ENCODE measurements around the gene RPS6KA5.

The RPS6KA5 gene

GRCh38 chr14:90890322-90891020, 170.0 kb downstream of the RPS6KA5 start:
- no peak for DNase-seq (ENCODE audit: extremely low read depth, low read depth)
- no peak for TF ChIP-seq CTCF (IDR thresholded peaks at IDR 0.05; ENCODE audit: low read depth, low read length)

- DNase-seq (ENCODE audit: extremely low read depth, low read depth), result no peak
- no peak for TF ChIP-seq CTCF (IDR thresholded peaks at IDR 0.05; ENCODE audit: low read depth, low read length)
These were observed 174.1 kb downstream of the RPS6KA5 start for GRCh38 chr14:90886297-90886815.

- no peak for DNase-seq (ENCODE audit: extremely low read depth, low read depth)
- no peak for TF ChIP-seq CTCF (IDR thresholded peaks at IDR 0.05; ENCODE audit: low read depth, low read length)
These were observed 176.7 kb downstream of the RPS6KA5 start for GRCh38 chr14:90883782-90884181.

- no peak for DNase-seq (ENCODE audit: extremely low read depth, low read depth)
- TF ChIP-seq CTCF (IDR thresholded peaks at IDR 0.05; ENCODE audit: low read depth, low read length), result no peak
These were observed 177.2 kb downstream of the RPS6KA5 start for GRCh38 chr14:90883197-90883596.

- no peak for TF ChIP-seq CTCF (IDR thresholded peaks at IDR 0.05; ENCODE audit: low read depth, low read length)
- DNase-seq (ENCODE audit: extremely low read depth, low read depth), result no peak
These were observed 180.2 kb downstream of the RPS6KA5 start for GRCh38 chr14:90880282-90880681.

- no peak for DNase-seq (ENCODE audit: extremely low read depth, low read depth)
- TF ChIP-seq CTCF (IDR thresholded peaks at IDR 0.05; ENCODE audit: low read depth, low read length), result no peak
These were observed 185.8 kb downstream of the RPS6KA5 start for GRCh38 chr14:90874599-90874998.

GRCh38 chr14:90871605-90872233, 188.7 kb downstream of the RPS6KA5 start:
- no peak for DNase-seq (ENCODE audit: extremely low read depth, low read depth)
- TF ChIP-seq CTCF (IDR thresholded peaks at IDR 0.05; ENCODE audit: low read depth, low read length), result no peak

Measured in AG09319 (cell line).